PFSK-1 (cell line): Measurements from ENCODE around the gene SLC36A3.

ENCODE experiments used
- POLR2AphosphoS5 ChIP-seq: IDR thresholded peaks from 2 replicates; pipeline ENCODE4 v1.6.1; 2012; ENCODE audit warnings: low read depth, mild to moderate bottlenecking, control low read depth, low read length, moderate library complexity
- TAF1 ChIP-seq: IDR thresholded peaks from 2 replicates; pipeline ENCODE4 v1.6.1; 2012; ENCODE audit warnings: low read length, control low read depth, borderline replicate concordance; ENCODE audit not compliant: insufficient read depth
- TF ChIP-seq, protein P1 (sequence below), 2 experiments: IDR thresholded peaks; 2 replicates each; pipeline versions ENCODE4 v1.6.1 to v1.8.0; 2011 to 2012; ENCODE audit warnings: low read depth in 2 of 2, low read length in 2 of 2, control low read depth in 1 of 2, inconsistent platforms in 1 of 2, mild to moderate bottlenecking in 1 of 2, moderate library complexity in 1 of 2; ENCODE audit not compliant: insufficient read depth in 1 of 2

DNA sequence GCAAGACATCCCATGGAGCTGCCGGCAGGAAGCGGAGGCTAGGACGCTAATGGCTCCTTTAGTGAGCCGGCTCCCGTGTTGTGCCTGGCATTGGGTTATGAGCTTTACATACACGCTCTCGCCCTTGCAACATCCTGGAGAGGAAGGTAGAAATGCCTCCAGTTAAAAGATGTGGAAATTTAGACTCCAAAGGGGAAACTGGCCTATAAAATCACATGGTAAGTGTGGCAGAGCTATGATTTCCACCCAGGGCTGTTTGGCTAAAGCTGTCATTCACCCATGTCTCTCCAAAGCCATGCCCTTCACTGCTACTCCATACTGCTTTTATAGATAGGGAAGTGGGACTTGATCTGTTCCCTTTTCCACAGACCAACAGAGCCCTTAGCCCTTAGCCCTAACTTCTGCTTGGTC lies 45.4 kb downstream of the SLC36A3 start:
- TF ChIP-seq POLR2AphosphoS5 (no peak), TAF1 (no peak)
- TF ChIP-seq, protein P1, sequence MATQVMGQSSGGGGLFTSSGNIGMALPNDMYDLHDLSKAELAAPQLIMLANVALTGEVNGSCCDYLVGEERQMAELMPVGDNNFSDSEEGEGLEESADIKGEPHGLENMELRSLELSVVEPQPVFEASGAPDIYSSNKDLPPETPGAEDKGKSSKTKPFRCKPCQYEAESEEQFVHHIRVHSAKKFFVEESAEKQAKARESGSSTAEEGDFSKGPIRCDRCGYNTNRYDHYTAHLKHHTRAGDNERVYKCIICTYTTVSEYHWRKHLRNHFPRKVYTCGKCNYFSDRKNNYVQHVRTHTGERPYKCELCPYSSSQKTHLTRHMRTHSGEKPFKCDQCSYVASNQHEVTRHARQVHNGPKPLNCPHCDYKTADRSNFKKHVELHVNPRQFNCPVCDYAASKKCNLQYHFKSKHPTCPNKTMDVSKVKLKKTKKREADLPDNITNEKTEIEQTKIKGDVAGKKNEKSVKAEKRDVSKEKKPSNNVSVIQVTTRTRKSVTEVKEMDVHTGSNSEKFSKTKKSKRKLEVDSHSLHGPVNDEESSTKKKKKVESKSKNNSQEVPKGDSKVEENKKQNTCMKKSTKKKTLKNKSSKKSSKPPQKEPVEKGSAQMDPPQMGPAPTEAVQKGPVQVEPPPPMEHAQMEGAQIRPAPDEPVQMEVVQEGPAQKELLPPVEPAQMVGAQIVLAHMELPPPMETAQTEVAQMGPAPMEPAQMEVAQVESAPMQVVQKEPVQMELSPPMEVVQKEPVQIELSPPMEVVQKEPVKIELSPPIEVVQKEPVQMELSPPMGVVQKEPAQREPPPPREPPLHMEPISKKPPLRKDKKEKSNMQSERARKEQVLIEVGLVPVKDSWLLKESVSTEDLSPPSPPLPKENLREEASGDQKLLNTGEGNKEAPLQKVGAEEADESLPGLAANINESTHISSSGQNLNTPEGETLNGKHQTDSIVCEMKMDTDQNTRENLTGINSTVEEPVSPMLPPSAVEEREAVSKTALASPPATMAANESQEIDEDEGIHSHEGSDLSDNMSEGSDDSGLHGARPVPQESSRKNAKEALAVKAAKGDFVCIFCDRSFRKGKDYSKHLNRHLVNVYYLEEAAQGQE (IDR thresholded peaks at IDR 0.05; ENCODE audit: insufficient read depth in 1 of 2, low read depth in 2 of 2, low read length in 2 of 2): no peak
